HepG2 (cell line): ENCODE data around the gene ASAP2. TPM values are rescaled to one million over a fixed set of nuclear protein-coding genes. Genes with fewer than 3 reads are reported as not detected.

Experiments used
- CEBPG ChIP-seq: IDR thresholded peaks from 2 replicates; pipeline ENCODE4 v1.6.1; 2016
- DNMT3B ChIP-seq: conservative IDR thresholded peaks from 2 replicates; pipeline ENCODE4 v1.6.1; 2016; ENCODE audit warnings: missing biosample characterization, control low read depth
- FOXA1 ChIP-seq, 2 experiments: fragments of 450-650 bp in 1 of 2; sonication (generic) in 1 of 2; formaldehyde crosslinking in 1 of 2; IDR thresholded peaks; 2 replicates each; pipeline versions ENCODE4 v1.4.0 to v1.6.1; 2016 to 2020; ENCODE audit warnings: missing genetic modification reagents in 1 of 2
- HINFP ChIP-seq: sonication (generic); formaldehyde crosslinking; IDR thresholded peaks from 2 replicates; pipeline ENCODE4 v1.4.0; 2020; ENCODE audit warnings: low read depth, mild to moderate bottlenecking, missing genetic modification reagents
- PCBP2 ChIP-seq: fragments of 200-400 bp; formaldehyde crosslinking; optimal IDR thresholded peaks from 2 replicates; pipeline ENCODE3; 2018; ENCODE audit warnings: low read length, low read depth; ENCODE audit not compliant: poor library complexity, severe bottlenecking
- SAP130 ChIP-seq: IDR thresholded peaks from 2 replicates; pipeline ENCODE4 v1.6.1; 2016; ENCODE audit warnings: low read depth
- SCMH1 ChIP-seq: sonication (generic); formaldehyde crosslinking; IDR thresholded peaks from 2 replicates; pipeline ENCODE4 v1.9.0; 2021; ENCODE audit warnings: missing genetic modification reagents, mild to moderate bottlenecking, borderline replicate concordance
- SNAPC4 ChIP-seq: sonication (generic); formaldehyde crosslinking; IDR thresholded peaks from 2 replicates; pipeline ENCODE4 v1.4.0; 2020; ENCODE audit warnings: mild to moderate bottlenecking, missing genetic modification reagents
- TCF7L2 ChIP-seq: IDR thresholded peaks from 2 replicates; pipeline ENCODE4 v1.6.1; 2011; ENCODE audit warnings: mild to moderate bottlenecking, low read depth, low read length, moderate library complexity
- ZBTB7A ChIP-seq: sonication (generic); formaldehyde crosslinking; IDR thresholded peaks from 2 replicates; pipeline ENCODE4 v1.8.0; 2022; ENCODE audit warnings: mild to moderate bottlenecking, missing genetic modification reagents
- ZNF468 ChIP-seq: sonication (generic); formaldehyde crosslinking; IDR thresholded peaks from 2 replicates; pipeline ENCODE4 v1.8.0; 2022; ENCODE audit warnings: mild to moderate bottlenecking, moderate library complexity, missing genetic modification reagents
- ZNF512B ChIP-seq: sonication (generic); formaldehyde crosslinking; IDR thresholded peaks from 2 replicates; pipeline ENCODE4 v1.5.1; 2020; ENCODE audit warnings: missing genetic modification reagents, mild to moderate bottlenecking, borderline replicate concordance
- ZNF7 ChIP-seq: IDR thresholded peaks from 2 replicates; pipeline ENCODE4 v1.6.1; 2016; ENCODE audit warnings: missing biosample characterization, missing genetic modification reagents
- ZNF776 ChIP-seq: sonication (generic); formaldehyde crosslinking; IDR thresholded peaks from 2 replicates; pipeline ENCODE4 v1.4.0; 2020; ENCODE audit warnings: mild to moderate bottlenecking, missing genetic modification reagents
- ZNF83 ChIP-seq: sonication (generic); formaldehyde crosslinking; IDR thresholded peaks from 2 replicates; pipeline ENCODE4 v1.4.0; 2020; ENCODE audit warnings: missing genetic modification reagents, mild to moderate bottlenecking, borderline replicate concordance
- ZSCAN21 ChIP-seq: sonication (generic); formaldehyde crosslinking; IDR thresholded peaks from 2 replicates; pipeline ENCODE4 v1.8.0; 2022; ENCODE audit warnings: mild to moderate bottlenecking, missing genetic modification reagents, moderate library complexity, borderline replicate concordance
- ZSCAN25 ChIP-seq: sonication (generic); formaldehyde crosslinking; IDR thresholded peaks from 2 replicates; pipeline ENCODE4 v1.8.0; 2022; ENCODE audit warnings: mild to moderate bottlenecking, missing genetic modification reagents
- polyA plus RNA-seq, 8 experiments: library from polyadenylated mRNA; depleted of rRNA in 3 of 8; stranded (reverse) in 7 of 8; unstranded in 1 of 8; fragments of >200 nt; fragmentation: Illumina TruSeq in 4 of 8; extraction: Trizol in 4 of 8; gene quantifications; 2 replicates each; pipeline versions ENCODE4 v1.2.1 to v1.2.3, GENCODE V29; 2011 to 2016; ENCODE audit warnings: low read depth in 4 of 8, missing spikeins in 1 of 8, mixed read lengths in 1 of 8; ENCODE audit not compliant: insufficient read depth in 1 of 8
- total RNA-seq, 5 experiments: library from RNA; depleted of rRNA; stranded (reverse); fragments of >200 nt; fragmentation: Illumina TruSeq; extraction: Trizol; gene quantifications; 2 replicates each; pipeline ENCODE4 v1.2.3, GENCODE V29; 2016; ENCODE audit warnings: low read depth in 1 of 5
- TF ChIP-seq, protein P1 (sequence below): sonication (generic); formaldehyde crosslinking; IDR thresholded peaks from 2 replicates; pipeline ENCODE4 v1.4.0; 2020; ENCODE audit warnings: mild to moderate bottlenecking, missing genetic modification reagents
- TF ChIP-seq, protein P2 (sequence below): sonication (generic); formaldehyde crosslinking; IDR thresholded peaks from 2 replicates; pipeline ENCODE4 v1.5.0; 2020; ENCODE audit warnings: missing genetic modification reagents

The ASAP2 gene
- total and polyA plus RNA-seq, 2 of the 13 experiments (the other 11 are each of a cell fraction or from before 2014, with no cell fraction given): 7.3 to 22.3 TPM

DNA sequence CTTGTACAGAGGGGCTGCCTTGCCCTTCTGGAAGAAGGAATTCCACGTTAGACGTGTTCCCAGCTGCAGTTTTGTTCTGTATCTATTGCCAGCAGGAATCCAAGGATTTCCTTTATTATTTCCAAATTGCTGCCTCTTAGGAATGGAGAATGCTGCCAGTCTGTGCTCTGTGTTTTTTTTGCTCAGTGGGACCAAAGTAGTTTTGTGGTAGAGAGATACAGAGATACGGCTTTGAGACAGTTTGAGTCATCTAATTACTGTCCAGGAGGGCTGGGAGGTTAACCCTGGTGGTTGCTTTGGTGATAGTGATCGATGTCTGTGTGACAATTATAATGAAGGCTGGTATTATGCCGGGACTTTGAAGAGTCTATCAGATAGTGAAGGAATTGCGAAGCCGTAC is 26.3 kb downstream of the ASAP2 start (continued):
- TF ChIP-seq SNAPC4 (CRISPR knock-in tag) (no peak), FOXA1 (IDR thresholded peaks at IDR 0.05) (no peak), FOXA1 (CRISPR knock-in tag; IDR thresholded peaks at IDR 0.05) (no peak; the same call in 1 of the 2 replicates), PCBP2 (no peak), ZNF776 (CRISPR knock-in tag) (no peak), ZSCAN21 (CRISPR knock-in tag) (no peak), DNMT3B (CRISPR knock-in tag) (0 out of 2 replicates have a peak, but pooled peaks have one; percentile 34), TCF7L2 (no peak), ZBTB7A (no peak), ZSCAN25 (CRISPR knock-in tag) (no peak), CEBPG (0 out of 2 replicates have a peak, but pooled peaks have one; percentile 14), HINFP (CRISPR knock-in tag) (no peak), SAP130 (CRISPR knock-in tag) (no peak; the same call in none of the 2 replicates), ZNF7 (CRISPR knock-in tag) (0 out of 2 replicates have a peak, but pooled peaks have one; percentile 24), SCMH1 (CRISPR knock-in tag) (no peak), ZNF468 (CRISPR knock-in tag) (no peak), ZNF512B (CRISPR knock-in tag) (no peak), ZNF83 (no peak)
- TF ChIP-seq, protein P1, sequence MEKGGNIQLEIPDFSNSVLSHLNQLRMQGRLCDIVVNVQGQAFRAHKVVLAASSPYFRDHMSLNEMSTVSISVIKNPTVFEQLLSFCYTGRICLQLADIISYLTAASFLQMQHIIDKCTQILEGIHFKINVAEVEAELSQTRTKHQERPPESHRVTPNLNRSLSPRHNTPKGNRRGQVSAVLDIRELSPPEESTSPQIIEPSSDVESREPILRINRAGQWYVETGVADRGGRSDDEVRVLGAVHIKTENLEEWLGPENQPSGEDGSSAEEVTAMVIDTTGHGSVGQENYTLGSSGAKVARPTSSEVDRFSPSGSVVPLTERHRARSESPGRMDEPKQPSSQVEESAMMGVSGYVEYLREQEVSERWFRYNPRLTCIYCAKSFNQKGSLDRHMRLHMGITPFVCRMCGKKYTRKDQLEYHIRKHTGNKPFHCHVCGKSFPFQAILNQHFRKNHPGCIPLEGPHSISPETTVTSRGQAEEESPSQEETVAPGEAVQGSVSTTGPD (CRISPR knock-in tag): peak; percentile 49; the same call in 1 of the 2 replicates
- TF ChIP-seq, protein P2, sequence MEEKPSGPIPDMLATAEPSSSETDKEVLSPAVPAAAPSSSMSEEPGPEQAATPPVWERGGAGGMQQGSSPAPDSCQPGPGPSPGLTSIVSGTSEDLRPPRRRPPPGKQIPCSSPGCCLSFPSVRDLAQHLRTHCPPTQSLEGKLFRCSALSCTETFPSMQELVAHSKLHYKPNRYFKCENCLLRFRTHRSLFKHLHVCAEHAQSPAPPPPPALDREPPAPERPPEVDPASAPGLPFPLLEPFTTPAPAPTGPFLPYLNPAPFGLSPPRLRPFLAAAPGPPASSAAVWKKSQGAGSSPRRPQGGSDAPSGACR (CRISPR knock-in tag): no peak
